GM23338 (cell line): ENCODE results near the gene NCK2. TPM values are rescaled to one million over a fixed set of nuclear protein-coding genes. Genes with fewer than 3 reads are reported as not detected.

ENCODE experiments used
- ATAC-seq: fragments of 200-7000 bp; cut with Tn5 transposase; 3 replicates; pipeline ENCODE4 v1.9.1; 2020
- DNase-seq: peaks from one replicate; pipeline ENCODE4 v3.0.0-alpha.2; 2015; ENCODE audit warnings: low spot score
- H2AFZ ChIP-seq: fragments of 200-600 bp; sonication (generic); 2 replicates; pipeline ENCODE4 v1.8.0; 2016; ENCODE audit warnings: antibody characterized with exemption, mild to moderate bottlenecking, moderate library complexity
- H3F3A ChIP-seq: fragments of 200-600 bp; sonication (generic); replicated peaks from 2 replicates; pipeline ENCODE4 v1.8.0; 2017; ENCODE audit warnings: antibody characterized with exemption, mixed run types, low read depth
- H3K27ac ChIP-seq: fragments of 200-600 bp; sonication (generic); 2 replicates; pipeline ENCODE4 v1.6.1; 2016; ENCODE audit warnings: low read depth
- H3K27me3 ChIP-seq: fragments of 200-600 bp; sonication (generic); 2 replicates; pipeline ENCODE4 v1.8.0; 2016; ENCODE audit warnings: mild to moderate bottlenecking, mixed run types, moderate library complexity; ENCODE audit not compliant: insufficient read depth
- H3K36me3 ChIP-seq: fragments of 200-600 bp; sonication (generic); 2 replicates; pipeline ENCODE4 v1.8.0; 2016; ENCODE audit warnings: mild to moderate bottlenecking; ENCODE audit not compliant: insufficient read depth
- H3K4me1 ChIP-seq: fragments of 200-600 bp; sonication (generic); 2 replicates; pipeline ENCODE4 v1.8.0; 2016; ENCODE audit warnings: mild to moderate bottlenecking, moderate library complexity; ENCODE audit not compliant: insufficient read depth
- H3K4me2 ChIP-seq: fragments of 200-600 bp; sonication (generic); 2 replicates; pipeline ENCODE4 v1.7.1; 2017; ENCODE audit warnings: mixed run types
- H3K4me3 ChIP-seq: fragments of 200-600 bp; sonication (generic); 2 replicates; pipeline ENCODE4 v1.6.1; 2016; ENCODE audit warnings: mixed run types
- H3K79me2 ChIP-seq: fragments of 200-600 bp; sonication (generic); replicated peaks from 2 replicates; pipeline ENCODE4 v1.8.0; 2017; ENCODE audit warnings: mild to moderate bottlenecking; ENCODE audit not compliant: insufficient read depth
- H3K9me2 ChIP-seq: fragments of 200-600 bp; sonication (generic); 2 replicates; pipeline ENCODE4 v1.8.0; 2017; ENCODE audit not compliant: insufficient read depth
- H4K20me1 ChIP-seq: fragments of 200-600 bp; sonication (generic); replicated peaks from 2 replicates; pipeline ENCODE4 v1.8.0; 2017; ENCODE audit warnings: mild to moderate bottlenecking; ENCODE audit not compliant: insufficient read depth
- H3K27ac Mint-ChIP-seq: 2 replicates; pipeline ENCODE4 v1.8.0; 2020; ENCODE audit warnings: inconsistent platforms, mild to moderate bottlenecking, moderate library complexity, mixed read lengths
- H3K27me3 Mint-ChIP-seq: 3 replicates; pipeline ENCODE4 v1.8.0; 2022; ENCODE audit warnings: low read depth, mild to moderate bottlenecking, moderate library complexity, mixed read lengths, inconsistent platforms; ENCODE audit not compliant: insufficient read depth, poor library complexity
- H3K36me3 Mint-ChIP-seq: 3 replicates; pipeline ENCODE4 v1.8.0; 2021; ENCODE audit warnings: low read depth, mild to moderate bottlenecking, inconsistent platforms, moderate library complexity, mixed read lengths
- H3K4me1 Mint-ChIP-seq: 3 replicates; pipeline ENCODE4 v1.8.0; 2020; ENCODE audit warnings: mild to moderate bottlenecking, inconsistent platforms, mixed read lengths
- H3K4me3 Mint-ChIP-seq: 3 replicates; pipeline ENCODE4 v1.8.0; 2021; ENCODE audit warnings: moderate library complexity, mild to moderate bottlenecking, inconsistent platforms, mixed read lengths
- H3K9me3 Mint-ChIP-seq: 3 replicates; pipeline ENCODE4 v1.8.0; 2020; ENCODE audit warnings: moderate library complexity, mild to moderate bottlenecking, inconsistent platforms, mixed read lengths
- CREB1 ChIP-seq: fragments of 250-450 bp; sonication (Bioruptor Pico); IDR thresholded peaks from 2 replicates; pipeline ENCODE4 v1.5.0; 2020; ENCODE audit warnings: low read depth, mild to moderate bottlenecking, moderate library complexity
- CTCF ChIP-seq, 2 experiments: fragments of 200-600 bp in 1 of 2; sonication (generic) in 1 of 2; conservative IDR thresholded peaks; 2 replicates each; pipeline versions ENCODE4 v1.5.1 to v1.6.1; 2016 to 2017; ENCODE audit warnings: antibody characterized with exemption in 2 of 2, low read depth in 2 of 2, mild to moderate bottlenecking in 2 of 2, moderate library complexity in 1 of 2
- ETS1 ChIP-seq: IDR thresholded peaks from 2 replicates; pipeline ENCODE4 v1.6.1; 2016; ENCODE audit warnings: antibody characterized with exemption
- EZH2 ChIP-seq: fragments of 200-600 bp; sonication (generic); IDR thresholded peaks from one replicate; pipeline ENCODE4 v1.8.0; 2017; ENCODE audit warnings: antibody characterized with exemption, mild to moderate bottlenecking, low read depth; ENCODE audit not compliant: unreplicated experiment
- EZH2phosphoT487 ChIP-seq: fragments of 200-600 bp; sonication (generic); IDR thresholded peaks from one replicate; pipeline ENCODE4 v1.8.1; 2018; ENCODE audit warnings: antibody characterized with exemption; ENCODE audit not compliant: unreplicated experiment
- JUNB ChIP-seq: IDR thresholded peaks from one replicate; pipeline ENCODE4 v1.6.1; 2016; ENCODE audit warnings: antibody characterized with exemption; ENCODE audit not compliant: unreplicated experiment
- NANOG ChIP-seq: IDR thresholded peaks from 2 replicates; pipeline ENCODE4 v1.6.1; 2016; ENCODE audit warnings: antibody characterized with exemption, borderline replicate concordance
- POLR2AphosphoS5 ChIP-seq: IDR thresholded peaks from 2 replicates; pipeline ENCODE4 v1.6.1; 2016; ENCODE audit warnings: antibody characterized with exemption, low read depth
- REST ChIP-seq: IDR thresholded peaks from one replicate; pipeline ENCODE4 v1.6.1; 2018; ENCODE audit warnings: antibody characterized with exemption; ENCODE audit not compliant: unreplicated experiment
- STAT1 ChIP-seq: IDR thresholded peaks from one replicate; pipeline ENCODE4 v1.6.1; 2016; ENCODE audit warnings: antibody characterized with exemption; ENCODE audit not compliant: unreplicated experiment
- ZNF114 ChIP-seq: fragments of 250-450 bp; sonication (Bioruptor Pico); IDR thresholded peaks from 2 replicates; pipeline ENCODE4 v1.5.0; 2020; ENCODE audit warnings: mild to moderate bottlenecking, moderate library complexity
- ZNF331 ChIP-seq: fragments of 250-450 bp; sonication (Bioruptor Pico); IDR thresholded peaks from 2 replicates; pipeline ENCODE4 v1.5.0; 2020; ENCODE audit warnings: low read depth, mild to moderate bottlenecking, moderate library complexity
- ZNF462 ChIP-seq: fragments of 250-450 bp; sonication (Bioruptor Pico); IDR thresholded peaks from 2 replicates; pipeline ENCODE4 v1.5.0; 2020; ENCODE audit warnings: mild to moderate bottlenecking, moderate library complexity
- polyA plus RNA-seq: library from polyadenylated mRNA; unstranded; fragments of >200 nt; fragmentation: Nextera tagmentation; extraction: Ambion mirVana; gene quantifications from 2 replicates; pipeline ENCODE4 v1.2.1, GENCODE V29; 2016
- total RNA-seq: library from RNA; depleted of rRNA; stranded (reverse); fragments of >200 nt; shearing (Covaris generic); gene quantifications from 2 replicates; pipeline ENCODE4 v1.2.3, GENCODE V29; 2014

Gene NCK2
- total and polyA plus RNA-seq, 2 experiments from 2014 or later = 26.9 to 59.9 TPM

- no peak for TF ChIP-seq EZH2
- no peak for TF ChIP-seq NANOG
- TF ChIP-seq CREB1 (CRISPR knock-in tag) = no peak
- no peak for TF ChIP-seq ZNF462 (CRISPR knock-in tag)
- TF ChIP-seq STAT1 = no peak
- TF ChIP-seq ETS1 = no peak
- no peak for TF ChIP-seq CTCF (conservative IDR thresholded peaks at IDR 0.05; ENCODE audit: low read depth in 2 of 2)
- no peak for TF ChIP-seq POLR2AphosphoS5
- TF ChIP-seq JUNB = no peak
- TF ChIP-seq ZNF331 (CRISPR knock-in tag) = no peak
- no peak for TF ChIP-seq ZNF114 (CRISPR knock-in tag)
- TF ChIP-seq REST = no peak
- TF ChIP-seq EZH2phosphoT487 = no peak
- H3K4me2 ChIP-seq = no peak overlapping the region
- no peak overlapping the region for H3K27ac Mint-ChIP-seq
These were observed 25.7 kb upstream of the NCK2 start for GRCh38 chr2:105718846-105719481.

More at GRCh38 chr2:105718846-105719481, 25.7 kb upstream of the NCK2 start:
- Mint-ChIP-seq H3K4me1 (no peaks in the 10 kb centered on the region), H3K4me3 (no peak overlapping the region), H3K9me3 (no peaks in the 10 kb centered on the region), H3K27me3 (peaks cover 2% of the 10 kb centered on the region), H3K36me3 (no peaks in the 10 kb centered on the region)
- no peak overlapping the region for H2AFZ ChIP-seq
- H3K36me3 ChIP-seq = no peaks in the 10 kb centered on the region
- no peaks in the 10 kb centered on the region for H3K79me2 ChIP-seq
- H3K27me3 ChIP-seq = no peaks in the 10 kb centered on the region
- no peaks in the 10 kb centered on the region for H4K20me1 ChIP-seq
- no peak overlapping the region for H3K27ac ChIP-seq
- H3K9me2 ChIP-seq = 0 out of 2 replicates have a peak, but pooled peaks cover 2% of the 10 kb centered on the region
- ATAC-seq (no peak), DNase-seq (no peak)
- no peaks in the 10 kb centered on the region for H3F3A ChIP-seq
- no peak overlapping the region for H3K4me3 ChIP-seq
- H3K4me1 ChIP-seq = no peaks in the 10 kb centered on the region
